ENCODE results near the gene FAM240A. TPM values are rescaled to one million over a fixed set of nuclear protein-coding genes. Genes with fewer than 3 reads are reported as not detected.

FAM240A gene
- total and polyA plus RNA-seq, 2 experiments from 2014 or later: 0.18 TPM; not detected in 1

GRCh38 chr3:46666453-46666845 lies 54.1 kb downstream of the FAM240A start:
- Histone ChIP-seq H4K20me1 (replicated peaks; ENCODE audit: insufficient read depth) (no peaks in the 10 kb centered on the region), H3K27ac (ENCODE audit: low read depth) (no peak overlapping the region), H3K4me1 (ENCODE audit: insufficient read depth) (peaks cover 16% of the 10 kb centered on the region), H3K4me2 (no peak overlapping the region), H2AFZ (no peak overlapping the region), H3K4me3 (no peak overlapping the region), H3K79me2 (replicated peaks; ENCODE audit: insufficient read depth) (no peaks in the 10 kb centered on the region), H3K9me2 (ENCODE audit: insufficient read depth) (no peaks in the 10 kb centered on the region), H3F3A (replicated peaks; ENCODE audit: low read depth) (0 out of 2 replicates have a peak, but pooled peaks cover 4% of the 10 kb centered on the region), H3K36me3 (ENCODE audit: insufficient read depth) (no peaks in the 10 kb centered on the region), H3K27me3 (ENCODE audit: insufficient read depth) (no peaks in the 10 kb centered on the region)
- H3K36me3 Mint-ChIP-seq (ENCODE audit: low read depth): no peaks in the 10 kb centered on the region
- ATAC-seq: no peak
- no peak for TF ChIP-seq EZH2 (IDR thresholded peaks at IDR 0.05; ENCODE audit: low read depth, unreplicated experiment)
- TF ChIP-seq CREB1 (CRISPR knock-in tag; IDR thresholded peaks at IDR 0.05; ENCODE audit: low read depth): no peak
- no peak for TF ChIP-seq ETS1 (IDR thresholded peaks at IDR 0.05)
- TF ChIP-seq NANOG (IDR thresholded peaks at IDR 0.05; ENCODE audit: borderline replicate concordance): no peak
- no peak for TF ChIP-seq ZNF331 (CRISPR knock-in tag; IDR thresholded peaks at IDR 0.05; ENCODE audit: low read depth)
- no peak for TF ChIP-seq JUNB (IDR thresholded peaks at IDR 0.05; ENCODE audit: unreplicated experiment)
- no peak for TF ChIP-seq REST (IDR thresholded peaks at IDR 0.05; ENCODE audit: unreplicated experiment)
- TF ChIP-seq CTCF (conservative IDR thresholded peaks at IDR 0.05; ENCODE audit: low read depth in 2 of 2): no peak
- no peak for TF ChIP-seq ZNF462 (CRISPR knock-in tag; IDR thresholded peaks at IDR 0.05)
- no peak for DNase-seq (ENCODE audit: low spot score)
- H3K27ac Mint-ChIP-seq: no peak overlapping the region
- H3K4me1 Mint-ChIP-seq: peaks cover 24% of the 10 kb centered on the region
- H3K27me3 Mint-ChIP-seq (ENCODE audit: insufficient read depth, low read depth, poor library complexity): peaks cover 28% of the 10 kb centered on the region
- H3K4me3 Mint-ChIP-seq: no peak overlapping the region
- H3K9me3 Mint-ChIP-seq: no peaks in the 10 kb centered on the region

All from GM23338 (cell line).